HEK293T (cell line): Measurements from ENCODE around the gene MYH4.

ENCODE experiments used
- CTCF ChIA-PET: fragments of 350-600 bp; formaldehyde crosslinking; extraction: SDS; loops from one replicate; lab custom pipeline; 2021; ENCODE audit warnings: antibody characterized with exemption, inconsistent platforms; lab: Yijun Ruan, JAX
- POLR2A ChIA-PET: fragments of 350-600 bp; formaldehyde crosslinking; extraction: SDS; loops from one replicate; lab custom pipeline; 2020; ENCODE audit warnings: antibody characterized with exemption, inconsistent platforms; lab: Yijun Ruan, JAX
- DNase-seq: peaks from one replicate; pipeline ENCODE4 v3.0.0; 2012; ENCODE audit warnings: mixed read lengths; ENCODE audit errors: extremely low spot score
- ARNT ChIP-seq: fragments of 450-650 bp; IDR thresholded peaks from 2 replicates; pipeline ENCODE4 v1.6.1; 2017; ENCODE audit warnings: mild to moderate bottlenecking
- BHLHE40 ChIP-seq: fragments of 450-650 bp; IDR thresholded peaks from 2 replicates; pipeline ENCODE4 v1.6.1; 2016; ENCODE audit warnings: mild to moderate bottlenecking, moderate library complexity, borderline replicate concordance
- CTBP1 ChIP-seq: fragments of 450-650 bp; IDR thresholded peaks from 2 replicates; pipeline ENCODE4 v1.6.1; 2016; ENCODE audit warnings: borderline replicate concordance
- ELF4 ChIP-seq: fragments of 450-650 bp; IDR thresholded peaks from 2 replicates; pipeline ENCODE4 v1.6.1; 2017; ENCODE audit warnings: antibody characterized with exemption
- FOXA1 ChIP-seq: fragments of 450-650 bp; IDR thresholded peaks from 2 replicates; pipeline ENCODE4 v1.6.1; 2016; ENCODE audit warnings: mild to moderate bottlenecking
- FOXK2 ChIP-seq: fragments of 450-650 bp; IDR thresholded peaks from 2 replicates; pipeline ENCODE4 v1.6.1; 2016; ENCODE audit warnings: mild to moderate bottlenecking
- FOXM1 ChIP-seq: fragments of 450-650 bp; IDR thresholded peaks from 2 replicates; pipeline ENCODE4 v1.6.1; 2017; ENCODE audit warnings: mild to moderate bottlenecking, borderline replicate concordance
- HDGF ChIP-seq: fragments of 450-650 bp; IDR thresholded peaks from 2 replicates; pipeline ENCODE4 v1.6.1; 2017; ENCODE audit warnings: antibody characterized with exemption, borderline replicate concordance
- L3MBTL2 ChIP-seq: fragments of 450-650 bp; conservative IDR thresholded peaks from 2 replicates; pipeline ENCODE4 v1.6.1; 2016; ENCODE audit warnings: mild to moderate bottlenecking
- LEF1 ChIP-seq: fragments of 450-650 bp; IDR thresholded peaks from 2 replicates; pipeline ENCODE4 v1.6.1; 2017; ENCODE audit warnings: mild to moderate bottlenecking, borderline replicate concordance
- NFRKB ChIP-seq: fragments of 450-650 bp; IDR thresholded peaks from 2 replicates; pipeline ENCODE4 v1.6.1; 2016; ENCODE audit warnings: mild to moderate bottlenecking, moderate library complexity
- SP1 ChIP-seq: fragments of 450-650 bp; IDR thresholded peaks from 2 replicates; pipeline ENCODE4 v1.6.1; 2017
- SUZ12 ChIP-seq: fragments of 450-650 bp; IDR thresholded peaks from 2 replicates; pipeline ENCODE4 v1.6.1; 2016; ENCODE audit warnings: mild to moderate bottlenecking
- TARDBP ChIP-seq: fragments of 450-650 bp; IDR thresholded peaks from 2 replicates; pipeline ENCODE4 v1.6.1; 2016
- ZNF384 ChIP-seq: fragments of 450-650 bp; IDR thresholded peaks from 2 replicates; pipeline ENCODE4 v1.6.1; 2016
- TF ChIP-seq, protein P1 (sequence below): fragments of 450-650 bp; IDR thresholded peaks from 2 replicates; pipeline ENCODE4 v1.6.1; 2016

Gene MYH4

DNA sequence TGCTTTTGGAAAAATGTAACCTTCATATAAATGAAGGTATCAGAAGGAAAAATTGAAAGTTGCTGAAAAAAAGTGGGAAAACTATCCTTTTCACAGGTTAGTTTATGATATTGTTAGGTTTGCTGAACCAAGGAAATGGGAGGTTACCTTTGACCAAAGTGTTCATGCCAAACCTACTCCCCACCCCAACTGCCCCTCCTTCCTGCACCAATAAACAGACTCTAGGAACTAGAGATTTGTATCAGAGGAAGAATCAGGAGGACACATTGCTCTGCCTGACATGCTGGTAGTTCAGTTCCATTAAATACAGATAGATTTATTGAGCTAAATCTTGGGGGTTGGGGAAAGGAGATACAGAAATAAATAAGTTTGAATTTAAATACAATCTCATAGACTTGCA is 65.8 kb downstream of the MYH4 start:
- TF ChIP-seq FOXA1 = no peak
- CTCF ChIA-PET = interaction anchor here (0.7 kb wide), 1 partner anchor 238 kb away, joined by 3 read pairs; no protein-coding TSS in a partner anchor
- DNase-seq = no peak
- POLR2A ChIA-PET = no interaction called here

DNA sequence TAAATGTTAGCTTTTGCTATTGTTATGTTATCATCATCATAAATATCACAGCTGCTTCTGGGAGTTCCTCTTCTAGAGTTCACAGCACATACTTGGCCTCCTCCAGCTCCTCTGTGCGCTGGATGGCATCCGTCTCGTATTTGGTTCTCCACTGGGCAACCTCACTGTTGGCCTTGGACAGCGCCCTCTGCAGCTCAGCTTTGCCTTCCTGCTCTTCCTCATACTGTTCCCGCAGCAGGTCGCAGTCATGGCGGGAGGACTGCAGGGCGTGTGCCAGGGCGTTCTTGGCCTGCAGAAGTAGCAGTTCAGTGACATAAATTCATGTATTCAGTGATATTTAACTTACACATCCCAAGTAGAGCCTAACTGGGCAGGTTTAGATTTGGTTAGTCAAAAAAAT is 71.0 kb downstream of the MYH4 start:
- DNase-seq = no peak
- CTCF ChIA-PET = no interaction called here
- TF ChIP-seq SP1 (no peak), ARNT (no peak), FOXA1 (no peak), TARDBP (no peak), HDGF (no peak), ELF4 (no peak), NFRKB (no peak)
- POLR2A ChIA-PET = no interaction called here

DNA sequence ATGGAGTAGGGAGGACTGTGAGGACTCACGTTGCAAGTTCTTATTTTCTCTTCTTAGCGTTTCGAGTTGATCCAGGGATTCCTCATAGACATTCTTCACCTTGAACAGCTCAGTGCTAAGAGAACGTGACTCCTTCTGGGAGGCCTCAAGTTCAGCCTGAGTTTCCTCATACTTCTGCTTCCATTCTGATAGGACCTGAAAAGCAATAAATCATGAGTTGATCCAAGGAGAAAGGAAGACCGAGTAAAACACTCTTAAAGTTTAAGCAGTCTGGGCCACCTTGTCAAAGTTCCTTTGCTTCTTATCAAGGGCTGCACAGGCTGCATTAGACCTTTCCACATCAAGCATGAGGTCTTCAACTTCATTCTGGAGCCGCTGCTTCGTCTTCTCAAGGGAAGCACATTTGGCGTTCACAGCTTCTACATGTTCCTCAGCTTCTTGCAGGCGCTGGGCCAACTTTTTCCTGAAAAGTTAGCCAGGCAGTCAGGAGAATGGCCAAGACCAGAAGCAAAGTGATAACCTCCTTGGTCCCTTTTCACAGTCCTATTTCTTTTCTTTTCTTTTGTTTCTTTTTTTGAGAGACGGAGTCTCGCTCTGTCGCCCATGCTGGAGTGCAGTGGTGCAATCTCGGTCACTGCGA is 72.7 kb downstream of the MYH4 start:
- no peak for DNase-seq
- ChIA-PET CTCF (no interaction called here), POLR2A (no interaction called here)
- no peak for TF ChIP-seq FOXM1
- no peak for TF ChIP-seq BHLHE40
- TF ChIP-seq LEF1 = no peak
- TF ChIP-seq ARNT = no peak
- TF ChIP-seq ELF4 = no peak
- no peak for TF ChIP-seq NFRKB

DNA sequence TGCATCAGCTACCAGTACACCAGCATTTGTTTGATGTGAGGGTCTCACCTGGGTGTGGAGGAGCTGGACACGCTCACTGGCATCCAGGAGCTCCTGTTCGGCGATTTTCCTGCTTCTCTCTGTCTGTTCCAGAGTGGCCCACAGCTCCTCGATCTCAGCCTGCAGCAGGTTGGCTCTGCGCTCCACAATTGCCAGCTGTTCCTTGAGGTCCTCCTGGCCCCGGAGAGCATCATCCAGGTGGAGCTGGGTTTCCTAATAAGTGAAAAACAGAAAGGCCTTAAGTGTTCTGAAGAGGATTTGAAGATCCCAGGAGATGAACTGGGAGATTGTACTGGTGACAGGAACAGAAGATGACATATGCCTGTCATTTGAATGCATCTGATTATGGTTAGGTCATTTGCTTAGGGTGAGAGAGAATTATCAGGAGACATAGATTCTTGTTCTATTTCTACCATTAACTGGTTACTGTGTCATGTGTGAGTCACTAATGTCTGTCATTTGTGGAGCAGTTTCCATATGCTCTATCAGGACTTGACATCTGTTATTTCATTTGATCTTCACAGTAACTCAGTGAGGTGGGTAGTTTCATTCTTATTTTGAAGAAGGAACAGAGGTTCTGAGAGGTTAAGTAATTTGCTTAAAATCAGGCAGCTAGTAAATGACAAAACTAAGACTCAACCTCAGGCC is 75.0 kb downstream of the MYH4 start:
- POLR2A ChIA-PET = no interaction called here
- no peak for TF ChIP-seq L3MBTL2
- TF ChIP-seq SP1 = no peak
- no peak for TF ChIP-seq BHLHE40
- no peak for TF ChIP-seq FOXM1
- TF ChIP-seq FOXK2 = no peak
- no peak for TF ChIP-seq CTBP1
- no peak for TF ChIP-seq FOXA1
- no peak for TF ChIP-seq LEF1
- no peak for TF ChIP-seq NFRKB
- TF ChIP-seq, protein P1, sequence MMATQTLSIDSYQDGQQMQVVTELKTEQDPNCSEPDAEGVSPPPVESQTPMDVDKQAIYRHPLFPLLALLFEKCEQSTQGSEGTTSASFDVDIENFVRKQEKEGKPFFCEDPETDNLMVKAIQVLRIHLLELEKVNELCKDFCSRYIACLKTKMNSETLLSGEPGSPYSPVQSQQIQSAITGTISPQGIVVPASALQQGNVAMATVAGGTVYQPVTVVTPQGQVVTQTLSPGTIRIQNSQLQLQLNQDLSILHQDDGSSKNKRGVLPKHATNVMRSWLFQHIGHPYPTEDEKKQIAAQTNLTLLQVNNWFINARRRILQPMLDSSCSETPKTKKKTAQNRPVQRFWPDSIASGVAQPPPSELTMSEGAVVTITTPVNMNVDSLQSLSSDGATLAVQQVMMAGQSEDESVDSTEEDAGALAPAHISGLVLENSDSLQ = no peak
- TF ChIP-seq HDGF = no peak
- TF ChIP-seq ARNT = no peak
- TF ChIP-seq ZNF384 = no peak
- no peak for TF ChIP-seq SUZ12
- TF ChIP-seq TARDBP = no peak
- TF ChIP-seq ELF4 = no peak
- CTCF ChIA-PET = no interaction called here
- DNase-seq = no peak
